GM12801 (cell line): ENCODE data around the gene PRPSAP1.

Experiments
- CTCF ChIP-seq: IDR thresholded peaks from one replicate; pipeline ENCODE4 v1.5.1; 2011; ENCODE audit warnings: control low read depth; ENCODE audit not compliant: insufficient read length; ENCODE audit errors: extremely low read depth

PRPSAP1 gene

DNA sequence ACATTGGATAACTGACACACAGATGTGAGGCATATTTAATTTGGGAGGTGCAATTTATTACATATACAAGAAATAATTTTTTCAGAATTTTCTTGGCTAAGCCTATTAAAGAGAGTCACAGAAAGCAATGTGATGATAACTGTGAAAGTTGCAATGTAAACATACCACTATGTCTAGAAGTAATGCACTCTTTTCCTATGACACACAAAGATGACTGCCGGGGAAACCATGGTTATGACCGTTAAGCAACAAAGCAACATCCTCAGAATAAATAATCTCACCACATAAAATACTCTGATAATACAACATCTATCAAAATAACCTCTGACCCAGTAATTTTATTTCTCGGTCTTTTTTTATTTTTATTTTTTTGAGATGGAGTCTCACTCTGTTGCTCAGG lies 35.1 kb downstream of the PRPSAP1 start:
- TF ChIP-seq CTCF: no peak

DNA sequence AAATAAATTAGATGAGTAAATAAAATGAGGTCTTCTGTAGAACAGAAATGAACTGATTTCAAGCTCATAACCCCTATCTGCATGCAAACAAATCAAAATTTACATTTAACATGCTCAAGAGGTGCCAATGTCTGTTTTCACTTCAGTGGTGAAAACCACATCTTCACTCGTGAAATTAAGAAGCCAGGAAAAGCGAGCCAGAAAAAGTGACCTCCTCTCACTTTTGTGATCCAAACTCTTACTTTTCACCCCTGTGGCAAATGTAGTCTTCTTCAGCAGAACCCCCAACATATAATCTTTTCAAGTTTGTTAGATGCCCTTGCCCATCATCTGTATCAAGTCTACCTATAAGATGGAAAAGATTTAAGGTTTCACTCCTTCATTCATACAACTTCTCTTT lies 36.2 kb downstream of the PRPSAP1 start:
- no peak for TF ChIP-seq CTCF

DNA sequence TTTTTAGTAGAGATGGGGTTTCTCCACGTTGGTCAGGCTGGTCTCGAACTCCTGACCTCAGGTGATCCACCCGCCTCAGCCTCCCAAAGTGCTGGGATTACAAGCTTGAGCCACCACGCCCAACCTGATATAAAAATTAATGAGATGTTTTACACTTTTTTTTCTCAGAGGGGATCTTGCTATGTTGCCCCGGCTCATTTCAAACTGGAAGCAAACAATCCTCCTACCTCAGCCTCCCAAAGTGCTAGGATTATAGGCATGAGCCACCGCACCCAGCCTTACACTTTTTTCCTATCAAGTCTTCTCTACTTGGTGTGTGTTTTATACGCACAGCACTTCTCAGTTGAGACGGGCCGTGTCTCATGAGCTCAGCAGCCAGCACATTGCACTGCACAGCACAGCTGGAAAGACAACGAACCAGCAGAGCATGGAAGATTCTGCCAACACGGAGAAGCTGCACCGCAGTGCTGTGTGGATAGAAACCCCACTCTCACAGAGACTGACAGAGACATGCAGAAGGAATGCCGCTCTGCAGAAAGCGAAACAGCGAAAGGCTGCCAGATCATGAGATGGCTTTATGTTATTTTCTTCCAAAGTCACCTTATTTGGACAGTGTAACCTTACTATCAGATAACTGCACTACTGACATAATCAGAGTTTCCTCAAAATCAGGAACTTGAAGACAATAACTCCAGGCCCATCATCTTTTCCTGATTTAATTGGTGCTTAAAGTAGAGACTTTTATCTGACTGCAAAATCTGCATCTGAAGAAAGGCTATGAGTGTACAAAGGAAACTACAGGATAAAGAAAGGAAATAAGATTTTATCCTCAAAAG lies 39.1 kb downstream of the PRPSAP1 start:
- no peak for TF ChIP-seq CTCF

DNA sequence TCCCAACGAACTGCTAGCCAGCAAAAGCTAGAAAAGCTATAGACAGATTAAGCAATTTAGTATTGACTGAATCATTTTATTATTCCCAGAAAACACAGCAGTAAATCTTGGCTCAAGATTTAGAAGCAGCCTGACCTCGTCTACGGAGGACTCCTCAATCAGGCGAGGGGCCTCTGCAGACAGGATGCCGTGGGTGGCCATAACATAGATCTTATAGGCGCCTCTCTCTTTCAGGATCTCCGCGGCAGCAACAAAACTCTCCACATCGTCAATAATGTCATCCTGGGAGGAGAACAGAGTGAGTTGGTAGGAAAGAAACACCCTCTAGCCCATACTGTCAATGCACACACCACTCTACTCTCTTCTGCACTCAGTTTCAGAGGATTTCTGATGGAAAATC lies 41.0 kb downstream of the PRPSAP1 start:
- no peak for TF ChIP-seq CTCF

DNA sequence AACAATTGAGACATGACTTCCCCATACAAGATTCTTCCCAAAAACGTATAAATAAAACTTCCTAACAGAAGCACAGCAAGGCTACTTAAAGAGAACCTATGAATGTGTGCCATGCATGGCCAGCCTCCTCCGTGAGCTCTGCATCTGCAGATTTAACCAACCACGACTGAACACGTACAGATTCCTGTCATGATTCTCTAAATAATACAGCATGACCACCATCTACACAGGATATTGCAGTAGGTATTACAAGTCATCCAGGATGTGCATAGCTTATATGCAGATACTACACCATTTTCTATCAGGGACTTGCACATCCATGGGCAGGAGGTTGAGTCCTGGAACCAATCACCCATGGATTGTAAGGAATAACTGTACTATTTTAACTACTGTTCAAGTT lies 44.3 kb downstream of the PRPSAP1 start:
- TF ChIP-seq CTCF: no peak

- TF ChIP-seq CTCF: no peak
Observed at GRCh38 chr17:76307966-76308338, 45.8 kb downstream of the PRPSAP1 start, which contains the start of gene QRICH2. Gene QRICH2, minus strand, starts transcription at chr17:76308276. Its CDS starts 278 bp downstream, at chr17:76307998.

DNA sequence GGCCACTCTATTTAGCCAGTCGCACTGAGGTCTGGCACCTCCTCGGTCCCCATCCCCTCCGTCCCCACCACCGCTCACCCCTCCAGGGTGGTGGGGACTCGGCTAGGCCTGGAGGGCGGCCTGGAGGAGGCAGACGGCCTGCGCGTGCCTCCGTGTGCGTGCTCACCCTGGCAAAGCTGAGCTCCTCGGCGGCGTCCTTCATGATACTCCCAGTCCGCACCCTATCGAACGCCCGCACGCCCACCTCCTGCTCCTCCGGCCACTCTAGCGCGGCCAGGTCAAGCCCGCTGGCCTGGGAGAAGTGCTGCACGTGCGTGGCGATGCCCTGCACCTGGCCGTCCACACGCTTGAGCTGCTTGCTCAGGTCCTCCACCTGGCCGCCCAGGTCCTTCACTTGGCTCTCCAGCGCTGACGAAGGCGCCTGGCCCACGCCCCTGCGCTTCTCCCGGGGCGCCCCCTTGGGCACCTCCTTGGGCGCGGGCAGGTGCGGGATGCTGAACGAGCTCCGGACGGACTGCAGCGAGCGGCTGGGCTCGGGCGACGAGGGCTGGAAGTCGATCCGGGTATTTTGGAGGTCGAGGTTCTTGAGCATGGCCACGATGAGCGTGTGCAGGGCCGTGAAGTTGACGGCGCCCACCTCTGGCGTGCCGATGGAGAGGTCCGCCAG lies 46.3 kb downstream of the PRPSAP1 start:
- no peak for TF ChIP-seq CTCF
